Thyroid gland (tissue), 4 donors: ENCODE data around the gene PADI2. TPM values are rescaled to one million over a fixed set of nuclear protein-coding genes. Genes with fewer than 3 reads are reported as not detected.

Experiments
- DNase-seq, 2 donors: peaks; one replicate each; pipeline ENCODE4 v3.0.0-alpha.2; 2019
- H3K27ac ChIP-seq, 3 donors: fragments of 200-600 bp; sonication (generic); 1 replicate in 2 of 3; 2 replicates in 1 of 3; pipeline ENCODE4 v1.5.1; 2016 to 2019; ENCODE audit warnings: mild to moderate bottlenecking in 1 of 3, moderate library complexity in 1 of 3
- H3K27me3 ChIP-seq: fragments of 200-600 bp; sonication (generic); one replicate; pipeline ENCODE4 v1.5.1; 2019
- H3K36me3 ChIP-seq, 2 donors: fragments of 200-600 bp; sonication (generic); one replicate each; pipeline ENCODE4 v1.5.1; 2016 to 2019
- H3K4me1 ChIP-seq, 2 donors: fragments of 200-600 bp; sonication (generic); one replicate each; pipeline ENCODE4 v1.5.1; 2017 to 2019
- H3K4me3 ChIP-seq, 3 donors: fragments of 200-600 bp; sonication (generic); replicated peaks in 1 of 3; 1 replicate in 2 of 3; 2 replicates in 1 of 3; pipeline ENCODE4 v1.5.1; 2016; ENCODE audit warnings: mild to moderate bottlenecking in 1 of 3
- H3K9me3 ChIP-seq: fragments of 200-600 bp; sonication (generic); one replicate; pipeline ENCODE4 v1.5.1; 2017
- POLR2A ChIP-seq, 2 donors: fragments of 450-650 bp; IDR thresholded peaks; one replicate each; pipeline ENCODE4 v1.6.1; 2017; ENCODE audit warnings: antibody characterized with exemption in 2 of 2, mild to moderate bottlenecking in 2 of 2, moderate library complexity in 1 of 2
- WGBS, 2 donors: methylation state at CpG; one replicate each; pipeline ENCODE4 v1.1.5; 2017; 5-methylcytosine and 5-hydroxymethylcytosine counted together
- intact Hi-C: fragments of 100-400 bp; cut with DNase I; formaldehyde crosslinking; loops from one replicate; pipeline ENCODE4 v1.15.1; 2023
- total RNA-seq, 4 donors: library from RNA; depleted of rRNA; stranded (reverse); fragments of >200 nt; gene quantifications; one replicate each; pipeline ENCODE4 v1.2.3, GENCODE V29; 2016
- TF ChIP-seq, protein P1 (sequence below), 6 experiments: fragments of 200-600 bp in 3 of 6; fragments of 450-650 bp in 3 of 6; sonication (generic) in 3 of 6; IDR thresholded peaks; one replicate each; pipeline ENCODE4 v1.5.1; 2016 to 2019; ENCODE audit warnings: antibody characterized with exemption in 6 of 6, mild to moderate bottlenecking in 2 of 6, inconsistent platforms in 1 of 6, moderate library complexity in 1 of 6

PADI2 gene
- total RNA-seq, 4 donors from 2014 or later: 0.13 to 0.49 (median 0.38) TPM

- 83 to 86% methylated on average over 13 of the region's 13 CpGs for WGBS, 2 donors
- Histone ChIP-seq H3K27me3 (no peaks in the 10 kb centered on the region), H3K4me3 (no peak overlapping the region), H3K4me1 (no peaks in the 10 kb centered on the region), H3K9me3 (no peaks in the 10 kb centered on the region), H3K36me3 (no peaks in the 10 kb centered on the region), H3K27ac (no peak overlapping the region)
- no peak for DNase-seq
- no peak for TF ChIP-seq POLR2A (IDR thresholded peaks at IDR 0.05)
- TF ChIP-seq, protein P1, sequence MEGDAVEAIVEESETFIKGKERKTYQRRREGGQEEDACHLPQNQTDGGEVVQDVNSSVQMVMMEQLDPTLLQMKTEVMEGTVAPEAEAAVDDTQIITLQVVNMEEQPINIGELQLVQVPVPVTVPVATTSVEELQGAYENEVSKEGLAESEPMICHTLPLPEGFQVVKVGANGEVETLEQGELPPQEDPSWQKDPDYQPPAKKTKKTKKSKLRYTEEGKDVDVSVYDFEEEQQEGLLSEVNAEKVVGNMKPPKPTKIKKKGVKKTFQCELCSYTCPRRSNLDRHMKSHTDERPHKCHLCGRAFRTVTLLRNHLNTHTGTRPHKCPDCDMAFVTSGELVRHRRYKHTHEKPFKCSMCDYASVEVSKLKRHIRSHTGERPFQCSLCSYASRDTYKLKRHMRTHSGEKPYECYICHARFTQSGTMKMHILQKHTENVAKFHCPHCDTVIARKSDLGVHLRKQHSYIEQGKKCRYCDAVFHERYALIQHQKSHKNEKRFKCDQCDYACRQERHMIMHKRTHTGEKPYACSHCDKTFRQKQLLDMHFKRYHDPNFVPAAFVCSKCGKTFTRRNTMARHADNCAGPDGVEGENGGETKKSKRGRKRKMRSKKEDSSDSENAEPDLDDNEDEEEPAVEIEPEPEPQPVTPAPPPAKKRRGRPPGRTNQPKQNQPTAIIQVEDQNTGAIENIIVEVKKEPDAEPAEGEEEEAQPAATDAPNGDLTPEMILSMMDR (IDR thresholded peaks at IDR 0.05): no peak
- intact Hi-C loops: no loop called here
Observed at GRCh38 chr1:17136145-17136544, 16.9 kb upstream of the PADI2 start.

DNA sequence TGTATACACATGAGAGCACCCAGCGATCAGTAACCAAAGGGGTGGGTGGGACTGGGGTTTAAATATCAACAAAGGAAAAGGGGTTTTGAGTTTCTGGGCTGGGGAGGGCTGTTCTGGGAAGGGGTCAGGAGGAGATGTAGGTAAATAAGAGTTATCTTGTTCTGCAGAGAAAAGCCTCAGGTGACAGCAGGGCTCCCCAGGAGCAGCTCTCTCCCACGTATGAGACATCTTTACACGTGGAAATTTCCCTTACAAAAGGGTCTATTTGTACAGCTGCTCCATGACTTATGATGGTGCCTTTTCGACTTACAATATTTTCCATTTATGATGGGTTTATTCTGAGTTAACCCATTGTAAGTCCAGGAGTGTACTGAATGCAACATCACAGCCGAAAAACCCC, 16.3 kb upstream of the PADI2 start:
- Histone ChIP-seq H3K4me3 (no peak overlapping the region), H3K27me3 (no peaks in the 10 kb centered on the region), H3K36me3 (no peaks in the 10 kb centered on the region), H3K4me1 (no peaks in the 10 kb centered on the region), H3K9me3 (no peaks in the 10 kb centered on the region), H3K27ac (no peak overlapping the region)
- no peak for DNase-seq
- intact Hi-C loops: no loop called here
- WGBS, 2 donors: 62 to 63% methylated on average over 5 of the region's 5 CpGs
- TF ChIP-seq, protein P1 (IDR thresholded peaks at IDR 0.05): no peak
- no peak for TF ChIP-seq POLR2A (IDR thresholded peaks at IDR 0.05)

DNA sequence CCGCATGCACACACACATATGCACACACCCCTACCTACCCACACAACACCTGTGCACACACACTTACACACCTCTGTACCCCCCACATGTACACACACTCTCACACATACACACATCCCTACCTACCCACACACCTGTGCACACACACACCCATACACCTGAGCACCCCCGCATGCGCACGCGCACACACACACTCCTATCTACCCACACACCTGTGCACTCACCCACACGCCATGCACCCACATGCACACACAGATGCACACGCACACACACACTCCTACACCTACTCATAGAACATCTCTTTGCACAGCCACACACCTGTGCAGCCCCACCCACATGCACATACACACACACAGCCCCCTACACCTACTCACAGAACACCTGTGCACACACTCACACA, 15.5 kb upstream of the PADI2 start:
- Histone ChIP-seq H3K9me3 (no peaks in the 10 kb centered on the region), H3K4me1 (no peaks in the 10 kb centered on the region), H3K36me3 (no peaks in the 10 kb centered on the region), H3K27ac (no peak overlapping the region), H3K27me3 (no peaks in the 10 kb centered on the region), H3K4me3 (no peak overlapping the region)
- DNase-seq: no peak
- intact Hi-C loops: no loop called here
- TF ChIP-seq POLR2A (IDR thresholded peaks at IDR 0.05): no peak
- TF ChIP-seq, protein P1 (IDR thresholded peaks at IDR 0.05): no peak
- whole genome bisulfite sequencing, 2 donors: 97% methylated on average over 7 of the region's 7 CpGs

DNA sequence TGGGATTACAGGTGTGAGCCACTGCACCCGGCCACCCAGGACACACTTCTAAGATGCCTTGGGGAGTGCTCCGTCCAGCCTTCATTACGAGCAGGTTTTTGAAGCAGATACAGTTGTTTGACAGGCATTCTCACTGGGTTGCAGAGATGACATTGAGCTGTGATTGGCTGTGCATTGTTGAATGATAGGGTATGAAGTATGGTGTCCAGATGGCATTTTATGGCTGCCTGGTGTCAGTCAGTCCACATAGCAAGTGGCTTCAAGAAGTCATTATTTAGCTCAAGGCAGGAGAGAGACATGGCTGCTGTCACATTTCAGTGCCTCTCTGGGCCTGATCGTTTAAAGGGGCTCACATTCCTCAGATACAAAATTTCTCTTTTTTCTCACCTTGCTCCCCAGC, 14.8 kb upstream of the PADI2 start:
- no peak overlapping the region for H3K4me3 ChIP-seq
- no peak for TF ChIP-seq POLR2A (IDR thresholded peaks at IDR 0.05)
- TF ChIP-seq, protein P1 (IDR thresholded peaks at IDR 0.05): no peak
- no peaks in the 10 kb centered on the region for H3K27me3 ChIP-seq
- no peaks in the 10 kb centered on the region for H3K36me3 ChIP-seq
- H3K27ac ChIP-seq: no peak overlapping the region
- H3K4me1 ChIP-seq: no peaks in the 10 kb centered on the region
- WGBS, 2 donors: 69 to 74% methylated on average over 4 of the region's 4 CpGs
- H3K9me3 ChIP-seq: no peaks in the 10 kb centered on the region
- intact Hi-C loops: no loop called here
- no peak for DNase-seq

DNA sequence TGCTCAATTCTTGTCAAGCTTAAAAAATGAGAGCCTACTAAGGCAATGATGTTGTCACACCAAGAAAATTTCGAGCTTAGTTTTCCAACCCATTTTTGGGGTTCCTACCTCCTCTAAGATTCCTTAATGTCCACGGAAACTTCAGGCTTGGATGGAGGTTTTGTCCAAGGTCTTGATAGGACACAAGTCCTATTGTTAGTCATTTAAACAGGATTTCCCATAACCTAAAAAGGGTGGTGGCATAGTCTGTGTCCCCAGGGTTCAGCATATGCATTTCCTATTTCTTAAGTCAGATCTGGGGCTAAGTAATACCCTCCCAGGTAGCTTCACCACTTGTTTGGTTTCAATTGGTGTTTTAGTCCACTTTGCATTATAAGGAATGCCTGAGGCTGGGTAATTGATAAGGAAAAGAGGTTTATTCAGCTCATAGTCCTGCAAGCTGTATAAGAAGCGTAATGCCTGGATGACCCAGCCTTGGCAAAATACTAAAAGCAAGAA, 10.9 kb upstream of the PADI2 start:
- no peak overlapping the region for H3K4me3 ChIP-seq
- no peaks in the 10 kb centered on the region for H3K4me1 ChIP-seq
- no peaks in the 10 kb centered on the region for H3K9me3 ChIP-seq
- H3K27ac ChIP-seq: no peak overlapping the region
- TF ChIP-seq, protein P1 (IDR thresholded peaks at IDR 0.05): no peak
- TF ChIP-seq POLR2A (IDR thresholded peaks at IDR 0.05): no peak
- DNase-seq: no peak
- 84 to 92% methylated on average over 3 of the region's 3 CpGs for WGBS, 2 donors
- no peaks in the 10 kb centered on the region for H3K27me3 ChIP-seq
- no peaks in the 10 kb centered on the region for H3K36me3 ChIP-seq
- intact Hi-C loops: no loop called here
